Spinal cord (tissue), 10 donors: Measurements from ENCODE around the gene C1QTNF8. TPM values are rescaled to one million over a fixed set of nuclear protein-coding genes. Genes with fewer than 3 reads are reported as not detected.

Experiments used
- DNase-seq, 6 donors: peaks; one replicate each; pipeline versions ENCODE4 v3.0.0 to v3.0.0-alpha.2; 2013 to 2015; ENCODE audit warnings: low spot score in 6 of 6, low read depth in 4 of 6
- H3K27ac ChIP-seq: one replicate; pipeline ENCODE4 v1.5.1; 2013; ENCODE audit warnings: low read depth, low read length, control low read depth
- H3K27me3 ChIP-seq: one replicate; pipeline ENCODE4 v1.6.1; 2013; ENCODE audit warnings: low read length; ENCODE audit not compliant: control insufficient read depth, insufficient read depth
- H3K36me3 ChIP-seq: one replicate; pipeline ENCODE4 v1.6.1; 2013; ENCODE audit warnings: low read length; ENCODE audit not compliant: control insufficient read depth, insufficient read depth
- H3K4me1 ChIP-seq: one replicate; pipeline ENCODE4 v1.6.1; 2013; ENCODE audit warnings: low read length; ENCODE audit not compliant: control insufficient read depth, insufficient read depth
- H3K4me3 ChIP-seq: one replicate; pipeline ENCODE4 v1.5.1; 2013; ENCODE audit warnings: low read depth, low read length, control low read depth
- H3K9me3 ChIP-seq: one replicate; pipeline ENCODE4 v1.6.1; 2013; ENCODE audit warnings: low read length; ENCODE audit not compliant: control insufficient read depth, insufficient read depth
- WGBS: methylation state at CpG from one replicate; pipeline ENCODE4 v1.1.5; 2013; ENCODE audit warnings: missing lambda C conversion rate; ENCODE audit not compliant: insufficient coverage; 5-methylcytosine and 5-hydroxymethylcytosine counted together
- polyA plus RNA-seq, 2 donors: library from polyadenylated mRNA; unstranded; fragments of 120-200 nt; gene quantifications; one replicate each; pipeline ENCODE4 v1.2.1, GENCODE V29; 2013; ENCODE audit not compliant: insufficient read length in 2 of 2
- total RNA-seq, 2 donors: library from RNA; depleted of rRNA in 1 of 2; stranded (reverse); fragments of 120-200 nt in 1 of 2; fragments of >200 nt in 1 of 2; gene quantifications; one replicate each; pipeline versions ENCODE4 v1.2.3 to v1.2.4, GENCODE V29; 2013 to 2014
- donor health status: healthy.

C1QTNF8 gene
- total and polyA plus RNA-seq, 4 donors = 0.17 to 0.59 (median 0.24) TPM

DNA sequence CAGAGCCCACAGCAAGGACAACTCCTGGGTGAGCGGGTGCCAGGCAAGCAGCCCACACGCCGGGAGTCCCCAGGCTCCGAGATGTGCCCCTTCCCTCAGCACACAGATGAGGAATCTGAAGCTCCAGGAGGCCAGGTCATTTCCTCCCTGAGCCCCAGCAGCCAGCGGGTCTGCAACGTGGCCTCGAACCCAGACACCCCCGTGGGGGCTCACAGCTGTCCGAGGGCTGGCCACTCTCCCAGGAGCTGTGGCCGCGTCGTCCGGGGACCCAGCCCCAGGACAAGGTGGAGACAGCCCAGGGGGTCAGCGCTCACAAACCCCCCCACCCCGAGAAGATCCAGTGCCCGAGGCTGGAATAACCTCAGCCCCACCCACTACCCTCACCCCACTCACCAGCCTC, 17.4 kb upstream of the C1QTNF8 start:
- Histone ChIP-seq H3K27ac (no peak overlapping the region), H3K4me1 (peaks cover 16% of the 10 kb centered on the region), H3K9me3 (no peaks in the 10 kb centered on the region), H3K27me3 (peaks cover 11% of the 10 kb centered on the region), H3K4me3 (no peak overlapping the region), H3K36me3 (no peaks in the 10 kb centered on the region)
- no peak for DNase-seq
- 79% methylated on average over 11 of the region's 16 CpGs for WGBS

DNA sequence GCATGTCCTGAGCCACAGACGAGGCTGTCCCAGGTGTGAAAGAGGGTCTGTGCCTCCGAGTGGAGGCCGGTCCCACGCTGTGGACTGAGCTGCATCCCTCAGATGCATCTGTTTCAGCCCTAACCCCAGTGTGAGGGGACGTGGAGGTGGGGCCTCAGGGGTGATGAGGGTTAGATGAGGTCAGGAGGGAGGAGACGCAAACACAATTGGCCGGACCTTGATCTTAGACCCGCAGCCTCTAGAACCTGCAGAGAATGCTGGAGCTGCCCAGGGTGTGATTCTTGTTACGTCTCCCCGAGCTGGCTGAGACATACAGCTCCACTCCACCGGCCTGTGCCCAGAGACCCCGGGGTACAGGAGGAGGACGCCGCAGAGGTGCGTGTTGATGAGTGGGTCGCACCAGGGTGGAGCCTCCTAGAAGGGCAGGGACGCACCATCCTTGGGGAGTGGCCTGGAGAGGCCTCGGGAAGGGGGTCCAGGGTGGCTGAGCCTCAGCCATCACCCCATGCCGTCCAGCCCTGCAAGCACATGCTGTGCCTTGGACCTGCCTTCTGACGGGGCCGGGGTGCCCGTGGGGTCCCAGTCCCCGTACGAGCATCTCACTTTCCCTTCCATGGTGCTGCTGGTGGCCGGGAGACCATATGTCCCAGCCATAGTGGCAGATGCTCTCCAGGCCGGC, 16.6 kb upstream of the C1QTNF8 start:
- Histone ChIP-seq H3K9me3 (no peaks in the 10 kb centered on the region), H3K27me3 (peaks cover 18% of the 10 kb centered on the region), H3K27ac (no peak overlapping the region), H3K4me1 (peaks cover 17% of the 10 kb centered on the region), H3K36me3 (peaks cover 3% of the 10 kb centered on the region), H3K4me3 (no peak overlapping the region)
- DNase-seq = no peak
- 71% methylated on average over 26 of the region's 26 CpGs for WGBS

DNA sequence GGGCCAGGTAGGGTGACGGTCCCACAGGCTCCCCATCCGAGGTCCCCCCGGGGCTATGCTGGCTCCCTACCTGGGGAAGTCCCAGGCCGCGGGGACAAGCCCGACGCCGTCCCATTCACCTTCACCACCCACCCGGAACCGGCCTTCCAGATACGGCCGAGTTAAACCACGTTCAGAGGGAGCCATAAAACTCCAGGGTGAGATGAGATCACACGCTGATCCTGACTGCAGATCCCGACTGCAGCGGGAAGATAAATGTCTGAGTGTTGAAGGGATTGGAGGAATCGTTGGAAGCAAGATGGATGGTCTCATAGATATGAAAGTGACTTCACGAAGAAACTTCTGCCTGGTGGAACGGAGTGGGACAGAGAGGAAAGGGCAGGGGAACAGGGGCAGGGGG, 13.6 kb upstream of the C1QTNF8 start:
- Histone ChIP-seq H3K4me1 (peaks cover 21% of the 10 kb centered on the region), H3K4me3 (no peak overlapping the region), H3K27me3 (peaks cover 19% of the 10 kb centered on the region), H3K36me3 (peaks cover 10% of the 10 kb centered on the region), H3K9me3 (no peaks in the 10 kb centered on the region), H3K27ac (no peak overlapping the region)
- peak in 1 of 6 donors; percentile 54 for DNase-seq
- 42% methylated on average over 9 of the region's 19 CpGs for WGBS

DNA sequence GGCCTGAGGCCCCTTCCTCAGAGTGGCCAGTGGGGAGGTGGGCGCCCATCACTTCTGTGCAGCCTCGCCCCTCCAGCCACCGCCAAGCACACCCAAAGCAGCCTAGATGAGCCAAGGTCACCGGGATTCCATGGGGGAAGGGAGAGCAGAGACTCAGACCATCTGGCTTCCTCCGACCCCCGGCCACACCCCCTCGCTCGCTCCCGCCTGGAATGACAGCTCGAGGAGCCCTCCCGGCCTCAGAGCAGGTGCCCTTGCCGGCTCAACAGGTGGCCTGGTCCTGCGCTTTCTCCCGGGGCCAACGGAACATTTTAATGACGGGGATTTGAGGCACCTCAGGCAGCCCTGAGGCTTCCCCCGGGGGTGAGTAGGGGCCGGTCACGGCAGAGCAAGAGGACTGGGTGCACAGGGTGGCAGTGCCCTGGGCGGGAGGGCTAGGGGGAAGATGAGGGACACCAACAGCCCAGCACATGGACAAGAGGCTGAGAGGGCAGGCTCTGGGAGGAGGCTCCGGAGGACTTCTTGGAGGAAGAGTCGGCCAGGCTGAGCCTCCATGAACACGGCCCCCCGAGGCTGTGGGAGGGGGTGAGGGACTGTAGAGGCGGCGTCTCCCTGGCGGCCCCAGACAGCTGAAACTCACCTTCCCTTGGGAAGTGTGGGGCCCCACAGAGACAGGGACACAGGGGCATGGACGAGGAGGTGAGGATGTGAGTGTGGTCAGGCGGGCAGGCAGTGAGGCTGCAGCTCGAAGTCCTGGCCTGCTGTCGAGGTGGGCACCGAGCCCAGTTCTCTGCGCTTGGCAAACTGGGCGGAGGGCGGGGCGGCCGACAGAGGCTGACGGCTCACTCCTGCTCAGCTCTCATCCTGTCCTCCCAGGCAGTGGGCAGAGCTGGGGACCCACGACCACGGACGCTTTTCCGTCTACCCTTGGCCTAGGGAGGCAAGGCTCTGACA, 12.5 kb upstream of the C1QTNF8 start:
- peak in 4 of 6 donors; percentile 33 to 79 (median 59) for DNase-seq
- WGBS = 42% methylated on average over 42 of the region's 42 CpGs
- peaks cover 21% of the 10 kb centered on the region for H3K27me3 ChIP-seq
- H3K4me3 ChIP-seq = no peak overlapping the region
- peaks cover 10% of the 10 kb centered on the region for H3K36me3 ChIP-seq
- no peak overlapping the region for H3K27ac ChIP-seq
- H3K9me3 ChIP-seq = no peaks in the 10 kb centered on the region
- peaks cover 26% of the 10 kb centered on the region for H3K4me1 ChIP-seq

DNA sequence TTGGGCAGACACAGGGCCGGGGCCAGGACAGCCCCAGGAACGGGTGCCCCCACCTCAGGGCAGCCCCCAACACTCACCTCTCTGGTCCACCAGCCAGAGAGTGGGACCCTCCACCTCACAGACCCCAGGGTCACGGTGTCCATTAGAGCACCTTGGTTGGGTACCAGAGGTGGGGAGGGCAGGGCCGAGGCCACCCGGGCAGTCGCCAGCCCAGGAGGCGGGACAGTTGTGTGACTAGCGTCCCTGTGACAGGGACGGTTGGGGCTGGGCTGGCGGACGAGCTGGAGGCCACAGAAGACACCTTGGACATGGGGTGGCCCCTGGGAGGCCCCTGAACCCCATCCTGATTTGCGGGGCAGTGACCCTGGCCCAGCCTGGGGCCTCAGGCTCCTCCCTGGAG, 11.7 kb upstream of the C1QTNF8 start:
- 83% methylated on average over 12 of the region's 12 CpGs for WGBS
- Histone ChIP-seq H3K4me1 (peaks cover 33% of the 10 kb centered on the region), H3K27me3 (peaks cover 19% of the 10 kb centered on the region), H3K9me3 (no peaks in the 10 kb centered on the region), H3K27ac (no peak overlapping the region), H3K4me3 (no peak overlapping the region), H3K36me3 (peaks cover 10% of the 10 kb centered on the region)
- no peak for DNase-seq

DNA sequence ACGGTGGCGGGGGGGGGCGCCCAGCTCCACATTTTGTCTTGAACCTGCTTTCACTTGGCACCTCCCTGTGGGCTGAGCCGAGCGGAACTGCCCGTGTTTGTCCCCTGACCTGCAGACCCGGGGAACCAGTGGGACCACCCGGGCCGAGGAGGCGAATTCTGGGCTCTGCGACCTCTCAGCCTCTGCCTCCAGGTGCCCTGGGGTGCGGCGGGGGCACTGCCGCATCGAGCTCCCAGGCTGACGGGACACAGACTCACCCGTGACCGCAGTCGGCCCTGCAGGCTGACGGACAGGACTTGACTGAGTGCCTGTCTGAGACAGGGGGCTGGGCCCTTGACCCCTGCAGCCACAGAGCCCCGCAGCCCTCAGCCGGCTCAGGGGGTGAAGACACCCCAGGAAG, 11.1 kb upstream of the C1QTNF8 start:
- Histone ChIP-seq H3K27me3 (peaks cover 19% of the 10 kb centered on the region), H3K27ac (no peak overlapping the region), H3K4me1 (peaks cover 33% of the 10 kb centered on the region), H3K9me3 (no peaks in the 10 kb centered on the region), H3K36me3 (peaks cover 10% of the 10 kb centered on the region), H3K4me3 (no peak overlapping the region)
- 76% methylated on average over 22 of the region's 22 CpGs for WGBS
- DNase-seq = no peak

DNA sequence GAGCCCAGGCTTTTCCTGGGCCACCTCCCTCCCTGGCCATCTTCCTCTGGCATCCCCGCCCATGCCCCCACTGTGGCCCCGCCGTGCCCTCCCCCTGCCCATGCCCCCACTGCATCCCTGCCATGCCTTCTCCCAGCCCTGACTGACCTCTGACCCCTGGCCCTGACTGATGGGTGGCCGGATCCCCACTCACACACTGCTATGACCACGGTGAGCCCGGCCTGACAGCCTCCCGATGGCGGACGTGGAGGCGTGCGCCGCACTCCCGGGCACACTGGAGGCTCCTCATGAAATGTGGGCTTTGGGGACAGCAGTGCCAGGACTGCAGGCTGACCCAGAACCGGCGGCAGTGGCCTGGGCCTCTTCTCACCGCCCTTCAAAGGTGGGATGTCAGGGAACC, 10.6 kb upstream of the C1QTNF8 start:
- Histone ChIP-seq H3K27ac (no peak overlapping the region), H3K4me1 (peaks cover 35% of the 10 kb centered on the region), H3K36me3 (peaks cover 10% of the 10 kb centered on the region), H3K27me3 (peaks cover 19% of the 10 kb centered on the region), H3K4me3 (no peak overlapping the region), H3K9me3 (no peaks in the 10 kb centered on the region)
- 85% methylated on average over 14 of the region's 16 CpGs for WGBS
- no peak for DNase-seq

DNA sequence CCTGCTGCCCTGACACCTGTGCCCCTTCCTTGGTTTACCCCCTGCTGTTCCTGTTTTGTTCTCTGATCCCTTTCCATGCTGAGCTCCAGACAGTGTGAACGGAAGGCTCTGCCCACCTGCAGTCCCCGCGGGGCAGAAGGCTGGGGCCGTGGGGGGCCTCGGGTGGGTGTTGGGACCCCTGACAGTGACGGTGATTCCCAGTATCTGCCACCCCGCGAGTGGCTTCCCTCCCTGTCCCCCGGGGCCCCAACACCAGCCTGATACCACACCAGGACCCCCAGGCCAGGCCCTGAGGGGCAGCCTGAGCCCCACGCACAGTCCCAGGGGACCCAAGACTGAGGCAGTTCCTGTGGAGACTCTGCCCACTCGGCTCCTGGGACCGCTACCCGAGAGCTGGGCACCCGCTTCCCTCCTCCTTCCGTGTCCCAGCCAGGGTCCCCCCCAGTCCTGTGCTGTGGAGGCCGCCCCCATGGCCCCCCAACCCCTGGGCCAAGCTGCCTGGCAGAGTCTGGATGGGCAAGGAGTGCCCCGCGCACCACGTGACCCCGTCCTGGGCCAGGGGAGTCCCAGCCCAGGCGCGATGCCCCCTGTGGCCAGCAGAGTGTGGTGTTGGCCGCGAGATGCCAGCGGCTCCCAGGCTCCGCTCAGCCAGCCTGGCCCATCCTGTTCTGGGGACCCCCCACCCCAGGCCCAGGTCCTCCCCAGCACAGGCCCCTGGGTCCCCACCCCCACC, 10.0 kb upstream of the C1QTNF8 start:
- Histone ChIP-seq H3K36me3 (peaks cover 10% of the 10 kb centered on the region), H3K9me3 (no peaks in the 10 kb centered on the region), H3K27ac (no peak overlapping the region), H3K27me3 (peaks cover 19% of the 10 kb centered on the region), H3K4me1 (peaks cover 41% of the 10 kb centered on the region), H3K4me3 (no peak overlapping the region)
- WGBS = 33% methylated on average over 26 of the region's 26 CpGs
- DNase-seq = peak in 5 of 6 donors; percentile 28 to 89 (median 60)

DNA sequence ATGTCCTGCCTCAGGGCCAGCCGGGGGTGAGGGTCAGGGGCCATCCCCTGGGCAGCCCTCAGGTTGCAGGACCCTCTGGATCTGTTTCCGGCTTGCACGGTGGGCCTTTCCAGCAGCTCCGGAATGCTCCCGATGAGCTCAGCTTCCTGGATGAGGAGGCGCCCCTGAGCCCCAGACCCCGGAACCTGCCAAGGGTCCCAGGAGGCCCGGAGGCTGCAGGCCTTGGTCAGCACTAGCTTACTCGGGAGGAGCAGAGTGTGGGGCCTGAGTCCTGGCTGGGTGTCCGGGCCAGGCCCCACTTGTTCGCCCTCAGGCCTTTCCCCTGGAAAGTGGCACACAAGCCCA, 7.6 kb upstream of the C1QTNF8 start:
- Histone ChIP-seq H3K27me3 (peaks cover 12% of the 10 kb centered on the region), H3K4me3 (no peak overlapping the region), H3K9me3 (no peaks in the 10 kb centered on the region), H3K36me3 (peaks cover 13% of the 10 kb centered on the region), H3K27ac (no peak overlapping the region), H3K4me1 (peaks cover 45% of the 10 kb centered on the region)
- no peak for DNase-seq
- 51% methylated on average over 11 of the region's 11 CpGs for WGBS
